ENCODE results near the gene HIVEP3.

HIVEP3 gene

DNA sequence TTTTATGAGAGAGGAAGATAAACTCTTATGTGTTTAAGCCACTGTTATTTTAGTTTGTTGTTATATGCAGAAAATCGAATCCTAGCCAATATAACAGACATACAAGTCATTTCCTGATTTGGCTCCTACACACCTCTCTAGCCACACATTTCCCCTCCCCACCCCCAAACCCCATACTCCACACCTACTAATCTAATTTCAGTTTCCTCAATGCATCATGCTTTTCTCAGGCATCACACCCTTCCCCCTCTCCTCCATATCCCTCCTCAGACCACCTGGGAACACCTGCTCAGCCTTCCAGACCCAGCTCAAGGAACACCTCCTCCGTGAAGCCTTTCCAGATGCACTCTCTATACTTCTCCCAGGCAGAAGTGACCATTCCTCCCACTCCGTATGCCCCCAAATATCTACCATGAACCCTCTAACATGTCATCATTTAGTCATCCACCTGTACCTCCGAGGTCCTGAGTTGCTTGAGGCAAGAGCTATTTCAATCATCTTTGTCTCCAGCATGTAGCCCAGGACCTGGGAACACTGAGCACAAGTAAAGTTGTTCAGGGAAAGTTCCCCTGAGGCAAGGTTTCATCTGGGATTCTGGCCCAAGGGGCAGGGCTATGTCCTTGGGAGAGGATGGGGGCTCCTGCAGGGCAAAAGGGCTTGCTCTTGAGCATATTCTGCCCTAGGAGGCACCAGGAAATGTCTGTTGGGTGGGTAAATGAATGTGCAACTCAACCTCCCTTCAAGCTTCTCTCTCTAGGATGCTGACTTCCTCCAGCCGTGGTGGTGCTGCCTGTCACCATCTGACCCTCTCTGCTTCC lies 126.8 kb downstream of the HIVEP3 start (continued):
- TF ChIP-seq ZNF843 (tag by site-specific recombination; IDR thresholded peaks at IDR 0.05) (no peak), ZNF76 (tag by site-specific recombination; IDR thresholded peaks at IDR 0.05; ENCODE audit: borderline replicate concordance, low read depth) (no peak), ZNF311 (tag by site-specific recombination; IDR thresholded peaks at IDR 0.05; ENCODE audit: borderline replicate concordance) (no peak), ZNF133 (tag by site-specific recombination; IDR thresholded peaks at IDR 0.05) (no peak)

GRCh38 chr1:41790351-41790750 lies 128.4 kb downstream of the HIVEP3 start:
- H3K4me1 ChIP-seq (ENCODE audit: control insufficient read depth, insufficient read depth, low read length): no peaks in the 10 kb centered on the region
- CTCF ChIA-PET: interaction anchor here (0.6 to 1.2 kb wide), 2 partner anchors 9 to 335 kb away, joined by 3 read pairs; no protein-coding TSS in a partner anchor

More at GRCh38 chr1:41790351-41790750, 128.4 kb downstream of the HIVEP3 start:
- H3K4me3 ChIP-seq (ENCODE audit: low read depth, low read length): no peak overlapping the region
- no peak overlapping the region for H3K27ac ChIP-seq (ENCODE audit: extremely low read depth, low read depth, low read length)
- POLR2A ChIA-PET: no interaction called here
- no peaks in the 10 kb centered on the region for H3K36me3 ChIP-seq (ENCODE audit: control insufficient read depth in 2 of 2, insufficient read depth in 1 of 2, low read length in 2 of 2)
- no peaks in the 10 kb centered on the region for H3K9me3 ChIP-seq (ENCODE audit: control insufficient read depth, insufficient read depth, low read depth, low read length)
- TF ChIP-seq ZNF48 (tag by site-specific recombination; IDR thresholded peaks at IDR 0.05): no peak
- TF ChIP-seq, protein P1, sequence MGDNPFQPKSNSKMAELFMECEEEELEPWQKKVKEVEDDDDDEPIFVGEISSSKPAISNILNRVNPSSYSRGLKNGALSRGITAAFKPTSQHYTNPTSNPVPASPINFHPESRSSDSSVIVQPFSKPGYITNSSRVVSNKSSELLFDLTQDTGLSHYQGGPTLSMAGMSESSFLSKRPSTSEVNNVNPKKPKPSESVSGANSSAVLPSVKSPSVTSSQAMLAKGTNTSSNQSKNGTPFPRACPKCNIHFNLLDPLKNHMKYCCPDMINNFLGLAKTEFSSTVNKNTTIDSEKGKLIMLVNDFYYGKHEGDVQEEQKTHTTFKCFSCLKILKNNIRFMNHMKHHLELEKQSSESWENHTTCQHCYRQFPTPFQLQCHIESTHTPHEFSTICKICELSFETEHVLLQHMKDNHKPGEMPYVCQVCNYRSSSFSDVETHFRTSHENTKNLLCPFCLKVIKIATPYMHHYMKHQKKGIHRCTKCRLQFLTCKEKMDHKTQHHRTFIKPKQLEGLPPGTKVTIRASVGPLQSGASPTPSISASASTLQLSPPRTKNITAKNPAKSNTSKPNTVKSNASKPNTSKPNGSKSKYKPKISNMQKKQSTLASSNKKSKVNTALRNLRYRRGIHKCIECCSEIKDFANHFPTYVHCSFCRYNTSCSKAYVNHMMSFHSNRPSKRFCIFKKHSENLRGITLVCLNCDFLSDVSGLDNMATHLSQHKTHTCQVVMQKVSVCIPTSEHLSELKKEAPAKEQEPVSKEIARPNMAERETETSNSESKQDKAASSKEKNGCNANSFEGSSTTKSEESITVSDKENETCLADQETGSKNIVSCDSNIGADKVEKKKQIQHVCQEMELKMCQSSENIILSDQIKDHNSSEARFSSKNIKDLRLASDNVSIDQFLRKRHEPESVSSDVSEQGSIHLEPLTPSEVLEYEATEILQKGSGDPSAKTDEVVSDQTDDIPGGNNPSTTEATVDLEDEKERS (tag by site-specific recombination; IDR thresholded peaks at IDR 0.05): no peak
- TF ChIP-seq PRDM2 (tag by site-specific recombination; IDR thresholded peaks at IDR 0.05; ENCODE audit: borderline replicate concordance): no peak
- TF ChIP-seq TSHZ1 (tag by site-specific recombination; IDR thresholded peaks at IDR 0.05; ENCODE audit: borderline replicate concordance): no peak
- no peak for TF ChIP-seq ZNF501 (tag by site-specific recombination; IDR thresholded peaks at IDR 0.05)
- TF ChIP-seq ZNF19 (tag by site-specific recombination; IDR thresholded peaks at IDR 0.05; ENCODE audit: low read depth): no peak
- TF ChIP-seq ZNF391 (tag by site-specific recombination; IDR thresholded peaks at IDR 0.05; ENCODE audit: borderline replicate concordance, low read depth): no peak
- no peak for TF ChIP-seq MEIS1 (CRISPR knock-in tag; IDR thresholded peaks at IDR 0.05; ENCODE audit: borderline replicate concordance)
- TF ChIP-seq, protein P2, sequence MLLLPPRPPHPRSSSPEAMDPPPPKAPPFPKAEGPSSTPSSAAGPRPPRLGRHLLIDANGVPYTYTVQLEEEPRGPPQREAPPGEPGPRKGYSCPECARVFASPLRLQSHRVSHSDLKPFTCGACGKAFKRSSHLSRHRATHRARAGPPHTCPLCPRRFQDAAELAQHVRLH (tag by site-specific recombination; IDR thresholded peaks at IDR 0.05): no peak
- TF ChIP-seq ZNF140 (tag by site-specific recombination; IDR thresholded peaks at IDR 0.05): no peak
- TF ChIP-seq ZNF645 (tag by site-specific recombination; IDR thresholded peaks at IDR 0.05): no peak
- TF ChIP-seq ZNF555 (tag by site-specific recombination; conservative IDR thresholded peaks at IDR 0.05): no peak
- no peak for TF ChIP-seq ZNF175 (tag by site-specific recombination; IDR thresholded peaks at IDR 0.05)
- TF ChIP-seq ZNF394 (tag by site-specific recombination; IDR thresholded peaks at IDR 0.05; ENCODE audit: borderline replicate concordance): no peak
- no peak for TF ChIP-seq WT1 (tag by site-specific recombination; IDR thresholded peaks at IDR 0.05)
- no peak for TF ChIP-seq ZNF530 (tag by site-specific recombination; IDR thresholded peaks at IDR 0.05; ENCODE audit: low read depth)
- no peak for TF ChIP-seq ZBTB48 (tag by site-specific recombination; IDR thresholded peaks at IDR 0.05)

All from HEK293 (cell line).